GM19239 (cell line): Measurements from ENCODE around the gene CYP2A7.
"Not testable (repeated sequence)": the region's sequence is repeated elsewhere in the genome, so short reads cannot be mapped to it uniquely, and the experiment has no call there.

Experiments
- DNase-seq: peaks from one replicate; pipeline ENCODE4 v3.0.0; 2011; ENCODE audit warnings: low spot score; ENCODE audit not compliant: insufficient read length
- FAIRE-seq: peaks from 2 replicates; lab custom pipeline; 2011; peaks lifted over from hg19 to GRCh38; lab: Jason Lieb, UNC

CYP2A7 gene

GRCh38 chr19:40850277-40850676 is 31.8 kb downstream of the CYP2A7 start, which contains the start of gene CYP2A6:
Gene CYP2A6, minus strand, starts transcription at chr19:40850447. Its CDS starts 21 bp downstream, at chr19:40850426.
- not testable (repeated sequence) for FAIRE-seq

DNA sequence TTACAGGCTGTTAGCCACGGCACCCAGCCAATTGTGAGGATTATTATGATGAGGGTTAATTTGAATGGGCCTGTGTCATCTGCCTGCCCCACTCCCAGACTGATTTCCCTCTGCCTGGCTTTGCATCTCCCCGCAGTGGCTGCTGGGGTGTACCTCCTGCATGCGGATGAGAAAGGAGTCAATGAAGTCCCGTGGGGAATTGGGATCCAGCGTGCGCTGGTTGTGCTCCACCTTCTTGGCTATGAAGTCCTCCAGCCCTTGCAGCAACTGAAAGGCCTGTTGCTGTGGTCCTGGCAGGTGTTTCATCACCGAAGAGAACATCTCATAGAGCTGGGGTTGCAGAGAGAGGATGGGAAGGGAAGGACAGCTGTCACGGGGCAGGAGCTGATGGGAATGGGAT is 35.3 kb downstream of the CYP2A7 start:
- not testable (repeated sequence) for FAIRE-seq, DNase-seq

More at GRCh38 chr19:40850277-40850676, 31.8 kb downstream of the CYP2A7 start, which contains the start of gene CYP2A6:
- DNase-seq, result not testable (repeated sequence)

DNA sequence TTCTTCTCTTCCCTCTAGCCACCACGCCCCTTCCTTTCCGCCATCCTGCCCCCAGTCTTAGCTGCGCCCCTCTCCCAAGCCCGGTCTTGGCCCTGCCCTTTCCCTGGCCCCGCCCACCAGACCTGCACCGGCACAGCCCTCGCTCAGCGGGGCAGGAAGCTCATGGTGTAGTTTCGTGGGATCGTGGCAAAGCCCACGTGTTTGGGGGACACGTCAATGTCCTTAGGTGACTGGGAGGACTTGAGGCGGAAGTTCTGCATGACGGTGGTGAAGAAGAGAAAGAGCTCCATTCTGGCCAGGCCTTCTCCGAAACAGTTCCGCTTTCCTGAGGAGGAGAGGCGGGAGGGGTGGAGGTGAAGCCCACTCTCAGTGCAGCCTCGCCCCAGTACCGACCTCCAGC is 38.4 kb downstream of the CYP2A7 start:
- FAIRE-seq, result peak; percentile 92
- DNase-seq, result not testable (repeated sequence)

DNA sequence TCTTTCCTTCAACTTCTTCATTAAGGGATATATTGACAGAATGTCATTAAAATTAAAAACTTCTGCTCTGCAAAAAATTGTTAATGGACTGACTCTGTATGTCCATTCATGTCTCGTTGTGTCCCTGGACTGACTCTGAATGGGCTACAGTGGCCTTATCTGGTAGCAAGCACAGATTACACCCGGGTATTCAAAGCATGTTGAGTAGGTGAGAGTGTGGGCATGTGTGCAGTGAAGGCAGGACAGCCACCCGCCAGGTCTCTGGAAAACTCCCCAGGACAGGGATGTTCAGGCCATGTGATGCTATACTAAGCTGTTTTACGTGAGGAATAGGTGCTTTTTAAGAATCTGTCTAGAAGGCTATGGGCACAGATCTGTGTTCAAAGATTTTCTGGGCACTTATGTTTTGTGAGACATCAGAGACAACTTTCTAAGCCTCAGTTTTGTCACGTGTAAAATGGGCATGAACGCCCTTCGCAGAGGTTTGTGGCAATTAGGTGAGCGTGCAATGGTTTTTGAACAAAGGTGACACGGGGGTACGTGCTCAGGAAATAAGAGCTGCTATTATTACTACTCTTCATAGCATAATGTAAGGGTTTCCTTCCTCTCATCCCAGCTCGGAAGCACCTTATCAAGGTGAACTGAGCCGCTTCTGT is 38.9 kb downstream of the CYP2A7 start:
- FAIRE-seq, DNase-seq: not testable (repeated sequence)

DNA sequence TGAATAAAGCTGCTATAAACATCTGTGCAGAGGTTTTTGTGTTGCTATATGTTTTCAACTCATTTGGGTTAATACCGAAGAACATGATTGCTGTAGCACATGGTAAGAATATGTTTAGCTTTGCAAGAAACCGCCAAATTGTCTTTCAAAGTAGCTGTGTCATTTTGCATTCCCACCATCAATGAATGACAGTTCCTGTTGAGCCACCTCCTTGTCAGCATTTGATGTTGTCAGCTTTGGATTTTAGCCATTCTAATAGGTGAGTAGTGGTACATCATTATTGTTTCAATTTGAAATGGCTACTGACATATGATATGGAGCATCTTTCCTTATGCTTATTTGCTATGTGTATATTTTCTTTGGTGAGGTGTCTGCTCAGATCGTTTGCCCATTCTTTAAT is 40.0 kb downstream of the CYP2A7 start:
- not testable (repeated sequence) for FAIRE-seq, DNase-seq

DNA sequence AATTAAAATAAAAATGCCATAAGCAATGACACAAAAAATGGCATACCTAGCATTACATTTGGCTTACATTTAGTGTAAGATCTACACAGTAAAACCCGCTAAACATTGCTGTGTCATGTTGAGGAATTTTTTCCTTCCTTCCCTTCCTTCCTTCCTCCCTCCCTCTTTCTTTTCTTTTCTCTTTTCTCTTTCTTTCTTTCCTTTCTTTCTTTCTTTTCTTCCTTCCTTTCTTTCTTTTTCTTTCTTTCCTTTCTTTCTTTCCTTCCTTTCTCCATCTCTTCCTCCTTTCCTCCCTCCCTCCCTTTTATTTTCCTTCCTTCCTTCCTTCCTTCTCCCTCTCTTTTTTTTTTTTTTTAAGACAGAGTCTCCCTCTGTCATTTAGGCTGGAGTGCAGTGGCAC is 43.6 kb downstream of the CYP2A7 start:
- FAIRE-seq, DNase-seq: not testable (repeated sequence)

DNA sequence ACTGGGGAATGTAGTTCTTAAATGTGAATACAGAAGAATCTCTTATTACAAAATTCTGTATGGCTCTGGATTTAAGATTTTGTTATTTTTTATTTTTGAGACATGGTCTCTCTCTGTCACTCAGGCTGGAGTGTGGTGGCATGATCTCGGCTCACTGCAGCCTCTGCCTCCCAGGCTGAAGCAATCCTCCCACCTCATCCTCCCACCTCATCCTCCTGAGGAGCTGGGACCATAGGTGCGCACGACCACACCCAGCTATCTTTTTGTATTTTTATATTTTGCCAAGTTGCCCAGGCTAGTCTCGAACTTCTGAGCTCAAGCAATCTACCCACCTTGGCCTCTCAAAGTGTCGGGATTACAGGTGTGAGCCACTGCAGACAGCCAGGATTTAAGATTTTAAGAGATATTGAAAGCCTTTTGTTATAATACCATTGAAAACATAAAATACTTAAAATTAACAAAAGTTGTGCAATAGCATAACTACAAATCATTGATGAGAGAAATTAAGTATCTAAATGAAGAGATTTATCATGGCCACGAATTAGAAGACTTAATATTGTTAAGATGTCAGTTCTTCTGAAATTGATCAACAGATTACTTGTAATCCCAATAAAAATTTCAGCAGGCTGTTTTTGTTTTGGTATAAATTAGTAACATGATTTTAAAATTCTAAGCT is 45.1 kb downstream of the CYP2A7 start:
- DNase-seq (no peak), FAIRE-seq (no peak)

GRCh38 chr19:40833728-40834533 is 48.1 kb downstream of the CYP2A7 start:
- DNase-seq, FAIRE-seq: not testable (repeated sequence)

DNA sequence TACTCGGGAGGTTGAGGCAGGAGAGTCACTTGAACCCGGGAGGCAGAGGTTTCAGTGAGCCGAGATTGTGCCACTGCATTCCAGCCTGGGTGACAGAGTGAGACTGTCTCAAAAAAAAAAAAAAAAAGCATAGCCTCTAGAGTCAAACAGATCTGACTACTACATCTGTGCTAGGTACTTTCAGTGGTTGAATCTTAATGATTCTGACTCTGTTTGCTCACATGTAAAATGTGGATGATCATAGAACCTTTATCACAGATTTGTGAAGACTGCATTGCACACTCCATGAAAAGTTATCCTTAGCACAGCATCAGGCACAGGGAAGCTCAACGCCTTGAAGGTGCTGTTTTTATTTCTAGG is 49.6 kb downstream of the CYP2A7 start:
- not testable (repeated sequence) for FAIRE-seq, DNase-seq

DNA sequence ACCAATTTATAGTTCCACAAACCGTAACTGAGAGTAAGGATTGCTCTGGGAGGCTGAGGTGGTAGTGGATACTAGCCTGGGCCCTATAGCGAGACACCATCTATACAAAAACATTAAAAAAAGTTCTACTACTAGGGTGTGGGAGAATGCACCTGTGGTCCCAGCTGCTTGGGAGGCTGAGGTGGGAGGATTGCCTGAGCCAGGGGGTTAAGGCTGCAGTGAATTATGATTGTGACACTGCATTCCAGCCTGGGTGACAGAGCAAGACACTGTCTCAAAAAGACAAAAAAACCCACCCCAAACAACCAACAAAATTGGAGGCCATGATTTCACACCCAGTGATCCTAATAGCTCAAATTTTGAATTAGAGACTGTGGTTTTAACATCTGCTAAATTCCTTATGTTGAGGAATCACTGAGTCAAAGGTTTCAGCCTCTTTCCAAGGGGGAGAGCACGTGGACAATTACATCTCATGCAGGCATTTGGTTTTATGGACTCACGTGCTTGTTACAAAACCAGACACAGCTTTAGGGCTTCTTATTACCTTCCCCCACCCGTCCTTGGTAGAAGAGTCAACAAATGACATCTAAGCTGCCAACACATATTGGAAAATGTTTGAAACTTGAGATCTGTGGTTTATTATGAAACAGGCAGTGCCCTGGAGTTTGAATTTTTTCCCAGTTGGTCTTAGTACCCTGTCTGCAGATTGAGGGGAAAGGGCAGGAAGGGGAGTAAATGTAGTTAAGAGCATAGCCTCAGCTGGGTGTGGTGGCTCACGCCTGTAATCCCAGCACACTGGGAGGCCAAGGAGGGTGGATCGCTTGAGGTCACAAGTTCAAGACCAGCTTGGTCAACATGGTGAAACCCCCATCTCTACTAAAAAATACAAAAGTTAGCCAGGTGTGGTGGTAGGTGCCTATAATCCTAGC is 50.3 kb downstream of the CYP2A7 start:
- FAIRE-seq, result no peak
- DNase-seq, result no peak

GRCh38 chr19:40830741-40831140 is 51.3 kb downstream of the CYP2A7 start:
- FAIRE-seq, DNase-seq: not testable (repeated sequence)

DNA sequence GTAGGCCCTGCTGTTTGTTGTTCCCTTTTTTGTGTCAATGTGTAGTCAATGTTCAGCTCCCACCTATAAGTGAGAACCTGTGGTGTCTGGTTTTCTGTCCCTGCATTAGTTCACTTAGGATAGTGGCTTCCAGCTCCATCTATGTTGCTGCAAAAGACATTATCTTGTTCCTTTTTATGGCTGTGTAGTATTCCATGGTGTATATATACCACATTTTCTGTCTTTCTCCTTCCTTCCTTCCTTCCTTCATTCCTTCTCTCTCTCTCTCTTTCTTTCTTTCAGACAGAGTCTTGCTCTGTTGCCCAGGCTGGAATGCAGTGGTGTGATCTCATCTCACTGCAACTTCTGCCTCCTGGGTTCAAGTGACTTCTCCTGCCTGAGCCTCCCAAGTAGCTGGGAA is 52.8 kb downstream of the CYP2A7 start:
- FAIRE-seq, result no peak
- no peak for DNase-seq

DNA sequence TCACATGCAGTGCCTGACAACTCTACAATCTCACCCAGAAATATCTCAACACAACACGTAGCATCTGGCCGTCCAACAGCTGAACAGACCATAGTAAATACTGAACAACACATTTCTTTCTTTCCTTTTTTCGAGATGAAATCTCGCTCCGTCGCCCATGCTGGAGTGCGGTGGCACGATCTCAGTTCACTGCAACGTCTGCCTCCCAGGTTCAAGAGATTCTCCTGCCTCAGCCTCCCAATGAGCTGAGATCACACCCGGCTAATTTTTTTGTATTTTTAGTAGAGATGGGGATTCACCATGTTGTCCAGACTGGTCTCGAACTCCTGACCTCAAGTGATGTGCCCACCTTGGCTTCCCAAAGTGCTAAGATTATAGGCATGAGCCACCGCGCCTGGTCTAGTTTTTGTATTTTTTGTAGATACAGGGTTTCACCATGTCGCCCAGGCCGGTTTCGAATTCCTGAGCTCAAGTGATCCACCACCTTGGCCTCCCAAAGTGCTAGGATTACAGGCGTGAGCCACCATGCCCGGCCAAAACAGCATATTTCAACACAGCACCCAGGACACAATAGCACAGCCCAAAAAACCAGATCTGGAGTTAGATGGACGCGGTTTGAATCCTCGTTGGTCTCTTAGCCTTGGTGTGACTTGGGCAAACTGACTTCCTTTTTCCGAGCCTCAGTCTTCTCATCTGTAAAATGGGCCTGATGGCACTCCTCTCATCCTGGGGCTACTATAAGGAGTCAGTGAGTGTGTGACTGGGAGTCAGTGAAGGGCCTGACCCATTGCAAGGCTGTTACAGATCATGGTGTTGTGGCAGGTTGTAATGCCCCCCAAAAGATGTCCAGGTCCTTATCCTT is 54.4 kb downstream of the CYP2A7 start:
- no peak for DNase-seq
- FAIRE-seq, result no peak

- not testable (repeated sequence) for FAIRE-seq, DNase-seq
Measured at GRCh38 chr19:40826699-40827385, 55.2 kb downstream of the CYP2A7 start.

DNA sequence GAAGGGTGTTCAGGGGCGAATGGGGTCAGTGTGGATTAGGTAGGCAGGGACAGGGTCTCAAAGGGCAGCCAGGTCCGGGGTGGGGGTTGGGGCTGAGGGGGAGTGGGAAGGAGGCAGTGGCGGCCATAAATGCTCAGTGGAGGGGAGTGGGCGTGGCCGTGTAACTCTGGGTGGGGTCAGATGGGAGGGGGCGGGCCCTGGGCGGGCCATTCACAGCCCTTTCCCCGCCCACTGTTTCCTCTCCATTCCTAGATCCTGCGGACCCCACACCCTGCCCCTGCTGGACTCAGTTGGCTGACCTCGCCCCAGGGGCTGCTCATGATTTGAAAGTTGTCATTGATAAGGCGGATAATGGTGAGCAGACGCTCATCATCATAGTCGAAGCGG is 55.7 kb downstream of the CYP2A7 start:
- not testable (repeated sequence) for FAIRE-seq, DNase-seq

- DNase-seq, FAIRE-seq: not testable (repeated sequence)
Measured at GRCh38 chr19:40825460-40826095, 56.5 kb downstream of the CYP2A7 start.
